CD4-positive, alpha-beta T cell treated with Interleukin-17A for 1 hour (primary cell): Measurements from ENCODE around the gene DHRS1.

Experiments
- DNase-seq: peaks from one replicate; pipeline ENCODE4 v3.0.0-alpha.2; 2020

DHRS1 gene

GRCh38 chr14:24308342-24309124 lies 9.0 kb upstream of the DHRS1 start:
- no peak for DNase-seq

- peak; percentile 75 for DNase-seq
Observed at GRCh38 chr14:24307575-24308341, 8.2 kb upstream of the DHRS1 start, which contains the start of gene CIDEB. CIDEB (minus strand) TSS chr14:24307977; CDS start chr14:24307858, 119 bp downstream.

- DNase-seq, result no peak
Observed at GRCh38 chr14:24307156-24307574, 7.6 kb upstream of the DHRS1 start.

- DNase-seq, result no peak
Observed at GRCh38 chr14:24304019-24304387, 4.4 kb upstream of the DHRS1 start.

GRCh38 chr14:24300326-24300980 lies 873 bp upstream of the DHRS1 start:
- no peak for DNase-seq

DNA sequence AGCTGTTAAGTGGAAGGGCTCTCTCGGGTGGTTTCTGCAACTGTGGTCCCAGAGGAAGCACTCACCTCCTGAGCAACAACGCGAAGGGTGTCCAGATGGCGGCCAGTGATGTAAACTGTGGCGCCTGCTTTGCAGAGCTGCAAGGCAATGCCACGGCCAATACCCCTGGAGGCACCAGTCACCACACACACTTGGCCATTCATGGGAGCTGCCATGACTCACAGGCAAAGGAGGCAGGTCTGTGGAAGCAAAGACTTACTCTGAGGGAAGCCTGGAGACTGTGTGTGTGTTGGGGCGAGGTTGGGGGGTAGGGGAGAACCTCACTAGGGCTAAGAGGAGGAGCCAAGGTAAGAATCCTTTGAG lies 707 bp downstream of the DHRS1 start:
- no peak for DNase-seq

DNA sequence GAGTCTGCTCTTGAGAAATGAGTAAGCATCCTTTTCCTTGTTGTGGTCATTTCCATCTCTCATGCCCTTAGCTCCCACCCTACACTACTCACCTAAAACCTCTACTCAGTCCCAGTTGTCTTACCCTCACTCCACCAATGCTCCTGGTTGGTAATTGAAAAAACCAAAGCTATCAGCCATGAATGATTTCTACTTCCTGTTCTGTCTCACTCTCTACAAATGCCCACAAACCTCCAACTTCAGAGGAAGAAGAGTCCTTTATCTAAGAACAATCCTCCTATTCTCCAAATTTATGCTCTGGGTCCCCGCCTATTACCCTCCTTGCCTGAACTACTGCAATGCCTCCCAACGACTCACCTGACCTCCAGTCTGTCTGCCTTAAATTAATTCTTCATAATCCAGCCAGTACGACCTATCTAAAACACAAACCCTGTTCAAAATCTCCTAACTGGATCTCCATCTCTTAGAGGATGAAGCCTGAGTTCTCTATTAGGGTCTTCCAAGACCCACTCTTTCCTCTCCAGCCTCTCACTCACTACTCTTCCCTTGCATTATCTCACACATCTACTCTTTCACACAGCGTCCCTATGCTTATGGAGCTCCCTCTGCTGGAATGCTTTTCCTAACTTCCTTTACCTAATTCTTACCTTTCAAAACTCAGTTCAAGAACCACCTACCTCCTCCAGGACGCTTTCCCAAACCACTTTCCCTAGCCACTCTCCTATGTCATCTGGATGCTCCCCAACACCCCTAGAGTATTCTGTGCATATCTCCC lies 2.2 kb downstream of the DHRS1 start:
- DNase-seq, result no peak

GRCh38 chr14:24296341-24297157 lies 3.0 kb downstream of the DHRS1 start:
- peak; percentile 83 for DNase-seq

DNA sequence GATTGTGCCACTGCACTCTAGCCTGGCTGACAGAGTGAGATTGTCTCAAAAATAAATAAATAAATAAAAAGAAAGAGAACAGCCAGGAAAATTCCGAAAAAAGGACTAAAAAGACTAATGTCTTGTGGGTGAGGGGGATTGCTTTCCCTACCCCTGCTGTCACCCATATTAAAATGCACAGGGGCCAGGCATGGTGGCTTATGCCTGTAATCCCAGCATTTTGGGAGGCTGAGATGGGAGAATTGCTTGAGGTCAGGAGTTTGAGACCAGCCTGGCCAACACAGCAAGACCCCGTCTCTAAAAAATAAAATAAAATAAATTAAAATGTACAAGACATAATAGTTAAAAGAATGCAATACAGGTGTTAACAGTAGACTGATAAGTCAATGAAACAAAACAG lies 6.1 kb downstream of the DHRS1 start:
- no peak for DNase-seq

- DNase-seq, result no peak
Observed at GRCh38 chr14:24292118-24292807, 7.3 kb downstream of the DHRS1 start.

GRCh38 chr14:24291446-24292117 lies 8.0 kb downstream of the DHRS1 start:
- no peak for DNase-seq

- no peak for DNase-seq
Observed at GRCh38 chr14:24290746-24291145, 8.8 kb downstream of the DHRS1 start.

DNA sequence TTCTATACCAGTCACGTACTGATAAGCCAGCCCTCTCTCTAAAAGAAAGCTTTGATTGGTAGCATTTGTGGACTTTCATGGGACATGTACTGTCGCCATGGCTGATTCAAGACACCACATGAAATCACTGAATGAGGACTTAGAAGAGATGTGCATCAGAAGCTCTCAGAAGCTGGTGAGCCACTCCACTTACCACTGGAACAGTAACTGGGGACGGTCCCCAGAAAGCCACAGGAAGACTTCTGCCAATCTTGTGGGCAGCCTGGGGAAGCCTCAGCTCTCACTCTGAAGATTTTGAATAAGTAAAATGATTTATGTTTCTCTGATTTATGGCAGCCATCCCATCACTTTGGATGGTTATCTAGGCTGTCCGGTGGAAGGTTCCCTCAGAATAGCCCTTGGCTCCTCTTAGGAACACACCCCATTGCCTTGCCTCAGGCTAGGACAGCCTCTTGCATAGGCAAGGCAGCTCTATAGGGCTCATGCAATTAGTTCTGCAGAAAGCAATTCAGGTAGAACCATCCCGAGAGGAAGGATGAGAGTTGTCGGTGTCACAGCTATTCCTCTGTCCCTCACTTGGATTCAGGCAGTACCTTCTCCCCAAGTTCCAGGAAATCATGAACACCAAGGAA lies 9.8 kb downstream of the DHRS1 start:
- no peak for DNase-seq

DNA sequence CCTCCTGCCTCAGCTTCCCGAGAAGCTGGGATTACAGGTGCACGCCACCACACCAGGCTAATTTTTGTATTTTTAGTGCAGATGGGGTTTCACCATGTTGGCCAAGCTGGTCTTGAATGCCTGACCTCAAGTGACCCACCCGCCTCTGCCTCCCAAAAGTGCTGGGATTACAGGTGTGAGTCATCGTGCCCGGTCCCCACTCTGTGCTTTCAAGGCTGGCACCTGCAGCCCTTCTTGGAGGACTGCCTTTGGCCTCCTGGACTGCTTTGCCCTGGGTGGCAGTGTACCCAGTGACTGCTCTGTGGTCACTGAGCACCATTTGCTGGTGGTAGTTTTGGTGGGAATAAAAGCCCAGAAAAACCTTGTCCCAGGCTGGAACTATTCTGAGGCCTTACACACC lies 12.6 kb downstream of the DHRS1 start:
- DNase-seq, result no peak

DNA sequence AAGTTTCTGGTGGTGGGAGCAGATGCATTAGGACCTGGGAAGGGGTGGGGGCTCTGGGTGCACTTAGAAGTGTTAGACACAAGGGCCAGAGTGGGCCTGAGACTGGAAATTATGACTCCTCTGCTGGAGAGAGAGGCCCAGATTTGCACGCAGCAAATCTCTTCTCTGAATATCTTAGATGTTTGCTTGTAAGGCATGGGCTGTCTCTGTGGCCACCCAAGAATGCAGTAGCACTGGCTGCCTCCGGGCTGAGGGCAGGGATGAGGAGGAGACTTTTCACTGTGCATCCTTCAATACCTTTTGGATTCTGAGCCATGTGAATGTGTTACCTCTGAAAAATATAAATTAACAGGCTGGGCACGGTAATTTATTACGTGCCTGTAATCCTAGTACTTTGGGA lies 14.2 kb downstream of the DHRS1 start:
- no peak for DNase-seq

DNA sequence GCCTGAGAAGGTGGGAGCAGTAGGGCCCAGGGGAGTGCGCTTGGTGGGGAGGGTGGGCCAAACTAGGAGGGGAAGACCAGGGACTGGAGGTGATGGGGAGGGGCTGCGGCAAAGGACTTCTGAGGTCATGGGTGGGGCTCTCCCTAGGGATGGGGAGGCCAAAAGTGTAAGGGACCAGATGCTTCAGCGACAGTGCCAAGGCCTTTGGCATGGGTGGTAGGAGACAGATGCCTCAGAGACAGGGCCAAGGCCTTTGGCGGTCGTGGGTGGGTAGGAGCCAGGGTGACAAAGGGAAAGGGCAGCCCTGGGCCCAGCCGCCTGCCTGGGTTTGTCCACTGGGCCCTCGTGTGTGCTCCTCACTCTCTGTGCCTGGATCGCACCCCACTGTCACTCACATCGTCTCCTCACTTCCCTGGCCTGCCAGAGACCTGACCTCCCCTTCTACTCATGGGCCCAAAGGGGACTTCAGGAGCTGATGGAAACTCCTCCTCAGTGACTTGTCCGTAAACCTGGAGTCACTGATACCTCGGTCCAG lies 15.0 kb downstream of the DHRS1 start:
- DNase-seq, result no peak

DNA sequence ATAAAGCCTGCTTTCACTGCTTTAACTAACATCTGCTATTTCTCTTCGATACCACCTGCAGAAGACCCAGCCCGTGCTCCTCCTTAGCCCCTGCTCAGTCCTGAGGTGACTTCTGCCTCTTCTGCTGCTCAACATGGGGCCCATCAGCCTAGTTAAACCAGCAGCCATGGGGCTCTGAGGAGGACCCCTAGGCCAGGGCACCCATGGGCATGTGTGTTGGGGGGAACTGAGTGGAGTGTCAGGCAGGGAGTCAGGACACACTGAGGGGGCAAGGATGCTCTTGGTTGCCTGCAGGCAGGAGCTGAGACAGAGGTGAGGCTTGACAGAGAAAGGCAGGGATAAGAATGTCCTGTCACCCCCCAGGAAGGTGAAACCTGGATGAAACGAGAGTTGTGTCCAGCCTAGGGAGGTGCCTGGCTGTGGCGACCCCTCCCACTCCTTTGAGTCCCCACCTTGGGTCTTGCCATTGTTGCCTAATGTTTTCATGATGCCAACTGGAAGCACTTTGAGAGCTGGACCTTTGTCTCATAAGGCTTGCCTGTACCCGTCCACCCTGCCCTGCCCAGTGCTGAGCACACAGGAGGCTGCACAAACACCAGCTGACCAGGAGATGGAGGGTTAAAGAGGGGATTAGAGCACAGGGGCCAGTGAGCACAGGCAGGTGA lies 15.7 kb downstream of the DHRS1 start:
- no peak for DNase-seq

- no peak for DNase-seq
Observed at GRCh38 chr14:24282736-24283135, 16.8 kb downstream of the DHRS1 start.

DNA sequence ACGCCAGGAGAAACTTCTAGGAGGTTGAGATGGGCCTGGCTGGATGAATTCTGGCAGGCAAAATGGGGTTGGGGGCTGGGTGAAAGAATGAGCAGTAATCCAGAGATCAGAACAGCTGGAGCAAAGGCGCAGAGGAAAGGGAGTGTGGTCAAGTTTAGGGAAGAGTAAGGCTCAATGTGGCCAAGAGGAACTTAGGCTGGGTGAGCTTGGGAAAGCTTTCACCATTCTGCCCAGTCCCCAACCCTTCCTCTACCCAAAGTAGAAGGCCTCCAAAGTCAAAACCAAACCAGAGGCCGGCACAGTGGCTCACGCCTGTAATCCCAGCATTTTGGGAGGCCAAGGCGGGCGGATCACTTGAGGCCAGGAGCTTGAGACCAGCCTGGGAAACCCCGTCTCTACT lies 17.9 kb downstream of the DHRS1 start:
- no peak for DNase-seq
